ENCODE measurements around the gene IQCK. TPM values are rescaled to one million over a fixed set of nuclear protein-coding genes. Genes with fewer than 3 reads are reported as not detected.
A peak's percentile ranks its signal among the peaks of the same experiment; 100 is the strongest.
"Not testable (repeated sequence)": the region's sequence is repeated elsewhere in the genome, so short reads cannot be mapped to it uniquely, and the experiment has no call there.

The IQCK gene
- polyA plus RNA-seq, 3 donors, result 0.52 to 1.2 (median 0.58) TPM

GRCh38 chr16:19785081-19785480 lies 67.0 kb downstream of the IQCK start:
- Mint-ChIP-seq H3K4me3 (no peak overlapping the region), H3K9me3 (peaks cover 0 to 3% (median 0%) of the 10 kb centered on the region in 7 donors), H3K27ac (peak overlapping the region in 1 of 7 donors; percentile 73), H3K4me1 (peaks cover 2% of the 10 kb centered on the region), H3K36me3 (no peaks in the 10 kb centered on the region), H3K27me3 (ENCODE audit: low read depth in 3 of 3) (peaks cover 0 to 1% (median 0%) of the 10 kb centered on the region in 3 donors)
- TF ChIP-seq CTCF (IDR thresholded peaks at IDR 0.05), result no peak
- Histone ChIP-seq H3K79me2 (ENCODE audit: insufficient read depth, low read length) (no peaks in the 10 kb centered on the region), H4K20me1 (ENCODE audit: insufficient read depth, low read length) (no peaks in the 10 kb centered on the region), H3K27ac (ENCODE audit: low read depth in 1 of 2, low read length in 2 of 2) (no peak overlapping the region), H3K4me2 (replicated peaks; ENCODE audit: extremely low read depth, low read length, poor library complexity, severe bottlenecking) (no peak overlapping the region), H3K27me3 (ENCODE audit: control insufficient read depth in 2 of 2, insufficient read depth in 2 of 2, low read length in 2 of 2) (no peaks in the 10 kb centered on the region), H3K9me3 (replicated peaks in 1 of 2; ENCODE audit: control insufficient read depth in 1 of 2, insufficient read depth in 1 of 2, low read length in 2 of 2) (no peaks in the 10 kb centered on the region), H3K4me1 (ENCODE audit: control insufficient read depth in 1 of 2, insufficient read depth in 2 of 2, low read length in 2 of 2) (no peaks in the 10 kb centered on the region), H2AFZ (ENCODE audit: insufficient read depth, low read depth, low read length, poor library complexity, severe bottlenecking) (no peak overlapping the region), H3K4me3 (replicated peaks in 1 of 3; ENCODE audit: low read depth in 2 of 3, low read length in 3 of 3) (no peak overlapping the region), H3K9ac (ENCODE audit: insufficient read depth, low read length, poor library complexity, severe bottlenecking) (no peak overlapping the region), H3K36me3 (replicated peaks in 1 of 2; ENCODE audit: control insufficient read depth in 1 of 2, insufficient read depth in 2 of 2, low read length in 2 of 2) (no peaks in the 10 kb centered on the region)
- 100% methylated on average over 1 of the region's 1 CpG for WGBS (ENCODE audit: insufficient coverage)
- no peak for DNase-seq
- intact Hi-C loops (cut with micrococcal nuclease), result no loop called here

- H3K4me1 ChIP-seq (ENCODE audit: control insufficient read depth in 1 of 2, insufficient read depth in 2 of 2, low read length in 2 of 2), result no peaks in the 10 kb centered on the region
Measured at GRCh38 chr16:19785512-19786130, 67.5 kb downstream of the IQCK start.

GRCh38 chr16:19801369-19801768 lies 83.3 kb downstream of the IQCK start:
- H2AFZ ChIP-seq (ENCODE audit: insufficient read depth, low read depth, low read length, poor library complexity, severe bottlenecking); H3K27ac Mint-ChIP-seq; H3K27me3 Mint-ChIP-seq (ENCODE audit: low read depth in 3 of 3); H3K4me3 Mint-ChIP-seq; H3K27me3 ChIP-seq (ENCODE audit: control insufficient read depth in 2 of 2, insufficient read depth in 2 of 2, low read length in 2 of 2); H4K20me1 ChIP-seq (ENCODE audit: insufficient read depth, low read length); H3K9me3 ChIP-seq (replicated peaks in 1 of 2; ENCODE audit: control insufficient read depth in 1 of 2, insufficient read depth in 1 of 2, low read length in 2 of 2); H3K4me2 ChIP-seq (replicated peaks; ENCODE audit: extremely low read depth, low read length, poor library complexity, severe bottlenecking); DNase-seq; H3K4me3 ChIP-seq (replicated peaks in 1 of 3; ENCODE audit: low read depth in 2 of 3, low read length in 3 of 3); H3K79me2 ChIP-seq (ENCODE audit: insufficient read depth, low read length); H3K9ac ChIP-seq (ENCODE audit: insufficient read depth, low read length, poor library complexity, severe bottlenecking); intact Hi-C loops (cut with micrococcal nuclease); H3K36me3 ChIP-seq (replicated peaks in 1 of 2; ENCODE audit: control insufficient read depth in 1 of 2, insufficient read depth in 2 of 2, low read length in 2 of 2); H3K36me3 Mint-ChIP-seq; H3K27ac ChIP-seq (ENCODE audit: low read depth in 1 of 2, low read length in 2 of 2): not testable (repeated sequence)
- Mint-ChIP-seq H3K9me3 (peaks cover 5 to 14% (median 10%) of the 10 kb centered on the region in 7 donors), H3K4me1 (peaks cover 17% of the 10 kb centered on the region)
- WGBS (ENCODE audit: insufficient coverage), result no CpG with 5 or more reads among the region's 5 CpGs
- peaks cover 13 to 15% of the 10 kb centered on the region in 2 donors for H3K4me1 ChIP-seq (ENCODE audit: control insufficient read depth in 1 of 2, insufficient read depth in 2 of 2, low read length in 2 of 2)

More at GRCh38 chr16:19785512-19786130, 67.5 kb downstream of the IQCK start:
- H3K4me2 ChIP-seq (replicated peaks; ENCODE audit: extremely low read depth, low read length, poor library complexity, severe bottlenecking), result no peak overlapping the region
- WGBS (ENCODE audit: insufficient coverage), result 98% methylated on average over 10 of the region's 10 CpGs
- no peak for DNase-seq
- no peaks in the 10 kb centered on the region for H4K20me1 ChIP-seq (ENCODE audit: insufficient read depth, low read length)
- Mint-ChIP-seq H3K27ac (no peak overlapping the region), H3K36me3 (no peaks in the 10 kb centered on the region), H3K4me1 (peaks cover 2% of the 10 kb centered on the region), H3K27me3 (ENCODE audit: low read depth in 3 of 3) (peaks cover 0 to 1% (median 0%) of the 10 kb centered on the region in 3 donors), H3K9me3 (peaks cover 0 to 3% (median 0%) of the 10 kb centered on the region in 7 donors), H3K4me3 (no peak overlapping the region)
- no peak for TF ChIP-seq CTCF (IDR thresholded peaks at IDR 0.05)
- intact Hi-C loops (cut with micrococcal nuclease), result no loop called here
- no peak overlapping the region for H3K9ac ChIP-seq (ENCODE audit: insufficient read depth, low read length, poor library complexity, severe bottlenecking)
- no peaks in the 10 kb centered on the region for H3K9me3 ChIP-seq (replicated peaks in 1 of 2; ENCODE audit: control insufficient read depth in 1 of 2, insufficient read depth in 1 of 2, low read length in 2 of 2)
- no peak overlapping the region for H3K4me3 ChIP-seq (replicated peaks in 1 of 3; ENCODE audit: low read depth in 2 of 3, low read length in 3 of 3)
- H3K27ac ChIP-seq (ENCODE audit: low read depth in 1 of 2, low read length in 2 of 2), result no peak overlapping the region
- H3K79me2 ChIP-seq (ENCODE audit: insufficient read depth, low read length), result no peaks in the 10 kb centered on the region
- H3K36me3 ChIP-seq (replicated peaks in 1 of 2; ENCODE audit: control insufficient read depth in 1 of 2, insufficient read depth in 2 of 2, low read length in 2 of 2), result no peaks in the 10 kb centered on the region
- H3K27me3 ChIP-seq (ENCODE audit: control insufficient read depth in 2 of 2, insufficient read depth in 2 of 2, low read length in 2 of 2), result no peaks in the 10 kb centered on the region
- no peak overlapping the region for H2AFZ ChIP-seq (ENCODE audit: insufficient read depth, low read depth, low read length, poor library complexity, severe bottlenecking)
